ENCODE results near the gene TLL1. TPM values are rescaled to one million over a fixed set of nuclear protein-coding genes. Genes with fewer than 3 reads are reported as not detected.

TLL1 gene
- total RNA-seq, 1 experiment from 2014 or later, result not detected

DNA sequence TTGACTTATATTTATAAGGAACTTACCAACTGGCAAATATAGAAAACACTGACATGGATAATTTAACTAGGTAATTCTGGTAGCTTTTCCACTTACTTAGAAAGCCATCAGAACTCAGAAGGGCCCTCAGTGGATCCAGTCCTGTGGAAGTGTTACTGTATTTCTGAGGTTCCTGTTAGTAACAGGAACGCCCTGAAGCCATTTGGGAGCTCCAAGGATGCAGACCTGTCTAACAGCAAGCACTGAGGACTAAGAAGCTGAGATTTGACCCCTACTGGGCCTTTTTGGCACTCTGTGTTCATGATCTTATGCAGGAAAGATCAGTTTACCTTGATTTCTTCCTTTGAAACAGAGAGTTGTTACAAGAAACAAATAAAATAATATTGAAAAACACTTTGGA, 46.0 kb upstream of the TLL1 start:
- Mint-ChIP-seq H3K4me3 (no peak overlapping the region), H3K4me1 (no peaks in the 10 kb centered on the region), H3K9me3 (peaks cover 0 to 5% of the 10 kb centered on the region in 2 experiments; a peak in 3 of 5 replicates), H3K27me3 (ENCODE audit: low read depth) (no peaks in the 10 kb centered on the region), H3K36me3 (ENCODE audit: insufficient read depth in 1 of 3, low read depth in 3 of 3) (peaks cover 0 to 4% (median 2%) of the 10 kb centered on the region in 3 experiments; a peak in 2 of 7 replicates), H3K27ac (no peak overlapping the region)
- H3K9me3 ChIP-seq (ENCODE audit: control insufficient read depth, low read depth, low read length), result no peaks in the 10 kb centered on the region
- H2BK12ac ChIP-seq (ENCODE audit: insufficient read length, low read depth, low read length), result no peak overlapping the region
- WGBS (ENCODE audit: extremely low coverage, insufficient read length, low lambda C conversion rate), result no CpG with 5 or more reads among the region's 1 CpG
- H4K91ac ChIP-seq (ENCODE audit: insufficient read length, low read depth, low read length), result no peak overlapping the region
- no peaks in the 10 kb centered on the region for H4K20me1 ChIP-seq (ENCODE audit: control insufficient read depth, insufficient read depth, insufficient read length)
- H3K23ac ChIP-seq (ENCODE audit: insufficient read length, low read depth, low read length), result no peak overlapping the region
- no peak overlapping the region for H2AK5ac ChIP-seq (ENCODE audit: insufficient read length, low read length)
- H3K79me2 ChIP-seq (ENCODE audit: insufficient read depth, low read length), result no peaks in the 10 kb centered on the region
- H4K5ac ChIP-seq (ENCODE audit: insufficient read length, low read depth, low read length), result no peak overlapping the region
- no peaks in the 10 kb centered on the region for H3K79me1 ChIP-seq (ENCODE audit: insufficient read depth, low read depth, low read length, poor library complexity, severe bottlenecking)
- no peak overlapping the region for H3K9ac ChIP-seq (ENCODE audit: extremely low read depth, insufficient read length, low read length)
- no peak overlapping the region for H3K27ac ChIP-seq (ENCODE audit: insufficient read length, low read depth, low read length)
- H2BK20ac ChIP-seq (ENCODE audit: low read depth, low read length, poor library complexity, severe bottlenecking), result no peak overlapping the region
- H3K23me2 ChIP-seq (ENCODE audit: insufficient read length, low read depth, low read length, poor library complexity, severe bottlenecking), result no peaks in the 10 kb centered on the region
- no peaks in the 10 kb centered on the region for H3K4me1 ChIP-seq (ENCODE audit: insufficient read depth, low read length)
- H3K56ac ChIP-seq (ENCODE audit: insufficient read length, low read depth, low read length), result no peak overlapping the region
- TF ChIP-seq, protein P1, sequence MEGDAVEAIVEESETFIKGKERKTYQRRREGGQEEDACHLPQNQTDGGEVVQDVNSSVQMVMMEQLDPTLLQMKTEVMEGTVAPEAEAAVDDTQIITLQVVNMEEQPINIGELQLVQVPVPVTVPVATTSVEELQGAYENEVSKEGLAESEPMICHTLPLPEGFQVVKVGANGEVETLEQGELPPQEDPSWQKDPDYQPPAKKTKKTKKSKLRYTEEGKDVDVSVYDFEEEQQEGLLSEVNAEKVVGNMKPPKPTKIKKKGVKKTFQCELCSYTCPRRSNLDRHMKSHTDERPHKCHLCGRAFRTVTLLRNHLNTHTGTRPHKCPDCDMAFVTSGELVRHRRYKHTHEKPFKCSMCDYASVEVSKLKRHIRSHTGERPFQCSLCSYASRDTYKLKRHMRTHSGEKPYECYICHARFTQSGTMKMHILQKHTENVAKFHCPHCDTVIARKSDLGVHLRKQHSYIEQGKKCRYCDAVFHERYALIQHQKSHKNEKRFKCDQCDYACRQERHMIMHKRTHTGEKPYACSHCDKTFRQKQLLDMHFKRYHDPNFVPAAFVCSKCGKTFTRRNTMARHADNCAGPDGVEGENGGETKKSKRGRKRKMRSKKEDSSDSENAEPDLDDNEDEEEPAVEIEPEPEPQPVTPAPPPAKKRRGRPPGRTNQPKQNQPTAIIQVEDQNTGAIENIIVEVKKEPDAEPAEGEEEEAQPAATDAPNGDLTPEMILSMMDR (conservative IDR thresholded peaks at IDR 0.05), result no peak
- no peaks in the 10 kb centered on the region for H3K27me3 ChIP-seq (ENCODE audit: insufficient read depth, low read length)
- H3K18ac ChIP-seq (ENCODE audit: insufficient read length, low read depth, low read length), result no peak overlapping the region
- H4K8ac ChIP-seq (replicated peaks; ENCODE audit: insufficient read length, low read depth, low read length), result no peak overlapping the region
- no peak overlapping the region for H3T11ph ChIP-seq (ENCODE audit: low read length)
- H2BK15ac ChIP-seq (ENCODE audit: low read depth, low read length), result no peak overlapping the region
- no peak overlapping the region for H2BK120ac ChIP-seq (ENCODE audit: low read depth, low read length, poor library complexity, severe bottlenecking)
- no peak overlapping the region for H3K4ac ChIP-seq (ENCODE audit: low read depth, low read length)
- no peak overlapping the region for H3K4me2 ChIP-seq (ENCODE audit: insufficient read depth, insufficient read length, low read length)
- DNase-seq, result no peak
- no peak overlapping the region for H2AFZ ChIP-seq (ENCODE audit: low read length)
- no peak overlapping the region for H3K14ac ChIP-seq (ENCODE audit: insufficient read depth, low read length)
- no peak overlapping the region for H2BK5ac ChIP-seq (ENCODE audit: insufficient read length, low read length)
